PFSK-1 (cell line): Measurements from ENCODE around the gene DACH1.

Experiments
- FOXP2 ChIP-seq: optimal IDR thresholded peaks from 2 replicates; pipeline ENCODE3; 2011; ENCODE audit warnings: borderline replicate concordance, control low read depth, inconsistent platforms; ENCODE audit not compliant: insufficient read depth; ENCODE audit errors: extremely low read length, extremely low read depth
- POLR2AphosphoS5 ChIP-seq: IDR thresholded peaks from 2 replicates; pipeline ENCODE4 v1.6.1; 2012; ENCODE audit warnings: low read depth, mild to moderate bottlenecking, control low read depth, low read length, moderate library complexity
- SIN3A ChIP-seq: IDR thresholded peaks from 2 replicates; pipeline ENCODE4 v1.6.1; 2012; ENCODE audit warnings: mild to moderate bottlenecking, low read length, moderate library complexity, borderline replicate concordance; ENCODE audit not compliant: insufficient read depth
- TAF1 ChIP-seq: IDR thresholded peaks from 2 replicates; pipeline ENCODE4 v1.6.1; 2012; ENCODE audit warnings: low read length, control low read depth, borderline replicate concordance; ENCODE audit not compliant: insufficient read depth
- TF ChIP-seq, protein P1 (sequence below), 2 experiments: IDR thresholded peaks; 2 replicates each; pipeline versions ENCODE4 v1.6.1 to v1.8.0; 2011 to 2012; ENCODE audit warnings: low read depth in 2 of 2, low read length in 2 of 2, control low read depth in 1 of 2, inconsistent platforms in 1 of 2, mild to moderate bottlenecking in 1 of 2, moderate library complexity in 1 of 2; ENCODE audit not compliant: insufficient read depth in 1 of 2

DACH1 gene

DNA sequence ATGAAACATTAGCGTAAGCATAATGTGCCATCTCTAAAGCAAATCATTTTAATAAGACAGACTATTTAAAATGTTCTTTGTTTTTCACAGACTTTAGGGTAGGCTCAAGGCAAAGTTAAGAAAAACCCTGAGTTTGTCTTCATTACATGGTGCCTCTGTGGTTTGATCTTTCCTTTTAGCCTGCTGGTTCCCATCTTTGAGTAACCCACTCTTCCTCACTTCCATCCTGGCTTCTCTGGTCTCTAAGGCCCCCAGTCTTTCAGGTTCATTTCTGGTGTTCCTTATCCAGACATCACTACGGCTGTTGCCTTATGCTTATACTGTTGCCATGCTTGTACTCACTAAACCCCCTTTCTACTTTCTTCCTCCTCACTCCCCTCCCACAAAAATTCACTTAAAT lies 38.4 kb downstream of the DACH1 start:
- TF ChIP-seq TAF1, result no peak
- TF ChIP-seq, protein P1, sequence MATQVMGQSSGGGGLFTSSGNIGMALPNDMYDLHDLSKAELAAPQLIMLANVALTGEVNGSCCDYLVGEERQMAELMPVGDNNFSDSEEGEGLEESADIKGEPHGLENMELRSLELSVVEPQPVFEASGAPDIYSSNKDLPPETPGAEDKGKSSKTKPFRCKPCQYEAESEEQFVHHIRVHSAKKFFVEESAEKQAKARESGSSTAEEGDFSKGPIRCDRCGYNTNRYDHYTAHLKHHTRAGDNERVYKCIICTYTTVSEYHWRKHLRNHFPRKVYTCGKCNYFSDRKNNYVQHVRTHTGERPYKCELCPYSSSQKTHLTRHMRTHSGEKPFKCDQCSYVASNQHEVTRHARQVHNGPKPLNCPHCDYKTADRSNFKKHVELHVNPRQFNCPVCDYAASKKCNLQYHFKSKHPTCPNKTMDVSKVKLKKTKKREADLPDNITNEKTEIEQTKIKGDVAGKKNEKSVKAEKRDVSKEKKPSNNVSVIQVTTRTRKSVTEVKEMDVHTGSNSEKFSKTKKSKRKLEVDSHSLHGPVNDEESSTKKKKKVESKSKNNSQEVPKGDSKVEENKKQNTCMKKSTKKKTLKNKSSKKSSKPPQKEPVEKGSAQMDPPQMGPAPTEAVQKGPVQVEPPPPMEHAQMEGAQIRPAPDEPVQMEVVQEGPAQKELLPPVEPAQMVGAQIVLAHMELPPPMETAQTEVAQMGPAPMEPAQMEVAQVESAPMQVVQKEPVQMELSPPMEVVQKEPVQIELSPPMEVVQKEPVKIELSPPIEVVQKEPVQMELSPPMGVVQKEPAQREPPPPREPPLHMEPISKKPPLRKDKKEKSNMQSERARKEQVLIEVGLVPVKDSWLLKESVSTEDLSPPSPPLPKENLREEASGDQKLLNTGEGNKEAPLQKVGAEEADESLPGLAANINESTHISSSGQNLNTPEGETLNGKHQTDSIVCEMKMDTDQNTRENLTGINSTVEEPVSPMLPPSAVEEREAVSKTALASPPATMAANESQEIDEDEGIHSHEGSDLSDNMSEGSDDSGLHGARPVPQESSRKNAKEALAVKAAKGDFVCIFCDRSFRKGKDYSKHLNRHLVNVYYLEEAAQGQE (IDR thresholded peaks at IDR 0.05; ENCODE audit: insufficient read depth in 1 of 2, low read depth in 2 of 2, low read length in 2 of 2), result no peak
- no peak for TF ChIP-seq FOXP2
- TF ChIP-seq POLR2AphosphoS5, result no peak
- TF ChIP-seq SIN3A, result no peak

DNA sequence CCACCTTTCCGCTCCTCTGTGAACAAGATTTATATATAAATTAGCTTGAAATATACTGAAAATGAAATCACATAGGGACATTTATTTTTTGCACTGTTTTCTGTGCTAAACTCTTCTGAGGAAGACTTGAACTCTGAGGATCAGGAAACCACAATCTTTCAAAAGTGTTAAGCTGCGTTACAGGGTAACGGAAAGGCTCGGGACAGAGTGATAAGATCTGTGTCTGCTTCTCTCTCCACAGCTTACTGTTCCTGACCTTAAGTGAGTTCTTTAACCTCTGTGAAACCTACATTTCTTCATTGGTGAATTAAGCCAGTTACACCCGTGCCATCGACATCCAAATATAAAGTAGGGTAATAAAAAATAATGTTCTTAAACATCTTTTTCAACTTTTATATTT lies 38.9 kb downstream of the DACH1 start:
- no peak for TF ChIP-seq TAF1
- TF ChIP-seq, protein P1 (IDR thresholded peaks at IDR 0.05; ENCODE audit: insufficient read depth in 1 of 2, low read depth in 2 of 2, low read length in 2 of 2), result no peak
- no peak for TF ChIP-seq FOXP2
- no peak for TF ChIP-seq SIN3A
- no peak for TF ChIP-seq POLR2AphosphoS5

DNA sequence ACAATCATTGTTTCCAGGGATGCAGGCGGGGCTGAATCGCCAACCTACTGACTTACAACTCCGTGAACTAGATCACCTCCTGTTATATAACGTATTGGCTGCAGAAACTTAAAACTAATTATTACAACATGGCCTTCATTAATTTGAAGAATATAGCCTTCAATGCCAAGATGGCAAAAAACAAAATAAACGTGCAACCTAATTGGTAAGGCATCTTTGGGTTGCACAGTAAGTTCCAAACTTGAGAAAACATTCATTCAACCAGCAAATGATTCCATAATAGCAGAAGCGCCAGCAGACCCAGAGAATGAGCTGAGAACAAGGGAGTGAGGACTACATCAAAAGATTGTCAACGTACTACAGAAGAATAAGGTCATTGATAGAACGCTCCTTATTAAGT lies 39.8 kb downstream of the DACH1 start:
- TF ChIP-seq TAF1 (no peak), FOXP2 (no peak), SIN3A (no peak), POLR2AphosphoS5 (no peak)
- TF ChIP-seq, protein P1 (IDR thresholded peaks at IDR 0.05; ENCODE audit: insufficient read depth in 1 of 2, low read depth in 2 of 2, low read length in 2 of 2), result no peak

DNA sequence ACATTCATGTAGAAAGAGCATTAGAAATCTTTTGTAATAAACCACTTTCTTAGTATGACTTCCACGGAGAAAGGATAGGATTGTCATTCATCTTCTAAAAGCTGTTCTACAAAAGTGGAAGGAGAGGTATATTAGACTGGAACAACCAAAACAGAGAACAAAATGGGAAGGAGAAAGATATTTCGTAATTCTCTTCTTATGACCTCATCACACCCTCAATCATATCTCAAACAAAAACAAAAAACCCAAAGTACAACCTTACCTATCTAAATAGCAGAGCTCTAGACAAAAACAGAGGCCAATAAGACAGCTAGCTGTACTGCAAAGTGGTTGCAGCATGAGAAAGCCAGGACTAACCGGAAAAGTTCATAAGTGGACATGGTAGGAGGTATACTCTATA lies 46.3 kb downstream of the DACH1 start:
- TF ChIP-seq POLR2AphosphoS5 (no peak), FOXP2 (no peak), SIN3A (no peak), TAF1 (no peak)
- TF ChIP-seq, protein P1 (IDR thresholded peaks at IDR 0.05; ENCODE audit: insufficient read depth in 1 of 2, low read depth in 2 of 2, low read length in 2 of 2), result no peak

DNA sequence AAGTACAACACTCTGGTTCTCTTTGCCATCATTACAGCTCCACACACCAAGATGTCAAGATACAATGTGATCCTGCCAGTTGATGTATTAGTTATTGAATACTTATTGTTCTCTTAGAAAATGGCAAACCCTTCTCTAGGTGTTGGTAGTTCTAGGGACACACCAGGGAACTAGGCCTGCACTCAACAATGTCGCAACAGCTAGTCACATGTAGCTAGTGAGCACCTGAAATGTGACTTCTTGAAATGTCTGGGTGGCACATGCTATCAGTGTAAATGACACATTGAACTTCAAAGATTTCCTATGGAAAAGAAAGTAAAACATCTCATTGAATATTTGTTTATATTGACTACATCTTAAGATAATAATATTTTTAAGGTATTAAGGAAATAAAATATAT lies 49.7 kb downstream of the DACH1 start:
- TF ChIP-seq POLR2AphosphoS5 (no peak), TAF1 (no peak), SIN3A (no peak), FOXP2 (no peak)
- TF ChIP-seq, protein P1 (IDR thresholded peaks at IDR 0.05; ENCODE audit: insufficient read depth in 1 of 2, low read depth in 2 of 2, low read length in 2 of 2), result no peak
